Activated naive CD4-positive, alpha-beta T cell treated with anti-CD3 and anti-CD28 coated beads, Interleukin-2, amount 50 U/mL, for 16 hours (primary cell): ENCODE measurements around the gene CCDC183.
"Not testable (repeated sequence)": the region's sequence is repeated elsewhere in the genome, so short reads cannot be mapped to it uniquely, and the experiment has no call there.

Experiments
- DNase-seq: peaks from one replicate; pipeline ENCODE4 v3.0.0-alpha.2; 2020

Gene CCDC183

GRCh38 chr9:136826188-136826541 lies 30.0 kb downstream of the CCDC183 start:
- DNase-seq, result no peak

GRCh38 chr9:136826703-136827582 lies 30.8 kb downstream of the CCDC183 start:
- no peak for DNase-seq

GRCh38 chr9:136827794-136828473 lies 31.8 kb downstream of the CCDC183 start:
- DNase-seq, result no peak

- DNase-seq, result no peak
These were observed 32.5 kb downstream of the CCDC183 start for GRCh38 chr9:136828474-136829140.

GRCh38 chr9:136829412-136829811 lies 33.3 kb downstream of the CCDC183 start:
- DNase-seq, result no peak

GRCh38 chr9:136829981-136830885 lies 34.1 kb downstream of the CCDC183 start:
- DNase-seq, result no peak

- DNase-seq, result no peak
These were observed 35.0 kb downstream of the CCDC183 start for GRCh38 chr9:136831002-136831719.

GRCh38 chr9:136831720-136832104 lies 35.6 kb downstream of the CCDC183 start:
- no peak for DNase-seq

- no peak for DNase-seq
These were observed 36.4 kb downstream of the CCDC183 start for GRCh38 chr9:136832581-136832980.

GRCh38 chr9:136833381-136834048 lies 37.4 kb downstream of the CCDC183 start:
- not testable (repeated sequence) for DNase-seq

- DNase-seq, result no peak
These were observed 39.2 kb downstream of the CCDC183 start for GRCh38 chr9:136835162-136835931.

- DNase-seq, result no peak
These were observed 40.1 kb downstream of the CCDC183 start for GRCh38 chr9:136835932-136836904.

- no peak for DNase-seq
These were observed 41.2 kb downstream of the CCDC183 start for GRCh38 chr9:136837146-136837855.

- DNase-seq, result not testable (repeated sequence)
These were observed 41.7 kb downstream of the CCDC183 start for GRCh38 chr9:136837856-136838277.

GRCh38 chr9:136838314-136839228 lies 42.4 kb downstream of the CCDC183 start:
- no peak for DNase-seq

GRCh38 chr9:136839229-136840139 lies 43.3 kb downstream of the CCDC183 start:
- no peak for DNase-seq
